ENCODE data around the gene DYSF. TPM values are rescaled to one million over a fixed set of nuclear protein-coding genes. Genes with fewer than 3 reads are reported as not detected.

DYSF gene
- total RNA-seq, 1 experiment from 2014 or later = 0.89 TPM

DNA sequence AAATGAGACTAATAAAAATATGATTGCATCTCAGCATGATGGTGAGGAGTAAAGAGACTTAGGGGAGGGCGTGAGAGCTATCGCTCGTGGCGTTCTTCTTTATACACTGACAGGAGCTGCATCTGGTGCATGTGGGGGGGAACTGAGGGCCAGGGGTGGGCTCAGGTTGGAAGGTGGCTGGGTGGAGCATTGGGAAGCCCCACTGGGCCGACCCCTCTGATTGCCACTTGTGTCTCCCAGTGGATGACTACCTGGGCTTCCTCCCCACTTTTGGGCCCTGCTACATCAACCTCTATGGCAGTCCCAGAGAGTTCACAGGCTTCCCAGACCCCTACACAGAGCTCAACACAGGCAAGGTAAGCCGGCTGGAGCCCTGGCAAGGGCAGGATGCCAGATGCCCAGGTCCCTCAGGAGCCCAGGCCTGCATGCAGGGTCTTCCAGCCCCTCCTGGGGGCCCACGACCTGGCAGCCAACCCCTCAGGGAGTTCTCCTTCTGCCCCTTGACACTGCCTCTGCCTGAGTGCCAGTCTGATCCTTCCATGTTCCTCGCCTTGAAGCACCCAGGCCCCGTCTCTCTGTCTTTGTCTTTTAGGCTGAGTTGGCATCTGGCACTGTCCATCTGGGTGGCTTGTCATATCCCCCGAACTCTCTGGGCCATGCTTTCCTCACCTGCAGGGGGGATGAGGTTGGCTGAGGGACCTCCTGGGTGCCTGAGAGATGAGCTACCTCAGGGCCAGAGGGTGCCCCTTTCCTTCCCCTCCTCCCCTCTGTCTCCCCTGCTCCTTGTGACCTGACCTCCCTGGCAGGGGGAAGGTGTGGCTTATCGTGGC lies 97.7 kb downstream of the DYSF start:
- ChIA-PET POLR2A (no interaction called here), RAD21 (ENCODE audit: low non-redundant PET in 1 of 2, low total read pairs in 2 of 2, uncharacterized antibody in 2 of 2, unreplicated experiment in 2 of 2) (interaction anchor here in 1 of 2 experiments (0.6 kb wide), 1 partner anchor 1419 kb away, joined by 3 read pairs; no protein-coding TSS in a partner anchor), CTCF (interaction anchor here (1.2 to 2.0 kb wide), 4 partner anchors 10 to 599 kb away, joined by 3 to 9 read pairs (median 4); no protein-coding TSS in a partner anchor)
- no peaks in the 10 kb centered on the region for H3K9me2 ChIP-seq (ENCODE audit: insufficient read depth)
- DNase-seq (ENCODE audit: low read depth, low spot score) (no peak), ATAC-seq (no peak)
- H3K27me3 ChIP-seq (ENCODE audit: insufficient read depth, low read length) = no peaks in the 10 kb centered on the region
- H4K20me1 ChIP-seq (ENCODE audit: insufficient read depth) = no peaks in the 10 kb centered on the region
- no TSS peak for BruUV-seq (replicated peaks)
- TF ChIP-seq CTCF (IDR thresholded peaks at IDR 0.05 in 2 of 3, conservative IDR thresholded peaks at IDR 0.05 in 1 of 3; ENCODE audit: borderline replicate concordance in 1 of 3, insufficient read depth in 1 of 3, low read depth in 2 of 3, low read length in 2 of 3) = no peak
- TF ChIP-seq JUND (IDR thresholded peaks at IDR 0.05) = no peak
- TF ChIP-seq, protein P1, sequence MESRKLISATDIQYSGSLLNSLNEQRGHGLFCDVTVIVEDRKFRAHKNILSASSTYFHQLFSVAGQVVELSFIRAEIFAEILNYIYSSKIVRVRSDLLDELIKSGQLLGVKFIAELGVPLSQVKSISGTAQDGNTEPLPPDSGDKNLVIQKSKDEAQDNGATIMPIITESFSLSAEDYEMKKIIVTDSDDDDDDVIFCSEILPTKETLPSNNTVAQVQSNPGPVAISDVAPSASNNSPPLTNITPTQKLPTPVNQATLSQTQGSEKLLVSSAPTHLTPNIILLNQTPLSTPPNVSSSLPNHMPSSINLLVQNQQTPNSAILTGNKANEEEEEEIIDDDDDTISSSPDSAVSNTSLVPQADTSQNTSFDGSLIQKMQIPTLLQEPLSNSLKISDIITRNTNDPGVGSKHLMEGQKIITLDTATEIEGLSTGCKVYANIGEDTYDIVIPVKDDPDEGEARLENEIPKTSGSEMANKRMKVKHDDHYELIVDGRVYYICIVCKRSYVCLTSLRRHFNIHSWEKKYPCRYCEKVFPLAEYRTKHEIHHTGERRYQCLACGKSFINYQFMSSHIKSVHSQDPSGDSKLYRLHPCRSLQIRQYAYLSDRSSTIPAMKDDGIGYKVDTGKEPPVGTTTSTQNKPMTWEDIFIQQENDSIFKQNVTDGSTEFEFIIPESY (IDR thresholded peaks at IDR 0.05; ENCODE audit: extremely low read depth, insufficient replicate concordance, low read length) = no peak
- TF ChIP-seq SP1 (IDR thresholded peaks at IDR 0.05; ENCODE audit: low read depth) = no peak
- no peak for TF ChIP-seq MAX (IDR thresholded peaks at IDR 0.05)
- no peak for TF ChIP-seq CBX3 (IDR thresholded peaks at IDR 0.05; ENCODE audit: low read depth)
- intact Hi-C loops (cut with micrococcal nuclease) = no loop called here
- no peak overlapping the region for H2AFZ ChIP-seq (ENCODE audit: low read depth, low read length, poor library complexity, severe bottlenecking)
- no peak overlapping the region for H3K4me2 ChIP-seq (ENCODE audit: low read length)
- peaks cover 0 to 4% of the 10 kb centered on the region in 2 experiments; a peak in 1 of 4 replicates for H3K4me1 ChIP-seq (ENCODE audit: control insufficient read depth in 1 of 2, insufficient read depth in 2 of 2, low read length in 2 of 2)
- no peak overlapping the region for H3K4me3 ChIP-seq (replicated peaks in 1 of 2; ENCODE audit: low read depth in 1 of 2, low read length in 2 of 2)
- H3K79me2 ChIP-seq (ENCODE audit: insufficient read depth, low read length) = no peaks in the 10 kb centered on the region
- H3K36me3 ChIP-seq (ENCODE audit: control insufficient read depth in 1 of 2, insufficient read depth in 2 of 2, low read length in 2 of 2) = no peaks in the 10 kb centered on the region
- H3K9ac ChIP-seq (ENCODE audit: low read length) = no peak overlapping the region
- no peaks in the 10 kb centered on the region for H3K9me3 ChIP-seq (ENCODE audit: control insufficient read depth in 1 of 2, insufficient read depth in 1 of 2, low read depth in 1 of 2, low read length in 2 of 2)
- no peak overlapping the region for H3K27ac ChIP-seq (ENCODE audit: low read depth, low read length)
